Heart left ventricle (tissue), 13 donors: ENCODE results near the gene ZNF100.

Experiments used
- CTCF ChIP-seq, 12 donors: fragments of 200-600 bp; sonication (generic) in 4 of 12; IDR thresholded peaks; one replicate each; pipeline versions ENCODE4 v1.5.0 to v1.8.0; 2018 to 2022; ENCODE audit warnings: antibody characterized with exemption in 12 of 12, mild to moderate bottlenecking in 5 of 12
- POLR2A ChIP-seq, 2 donors: fragments of 450-650 bp; IDR thresholded peaks; one replicate each; pipeline ENCODE4 v1.6.1; 2017; ENCODE audit warnings: antibody characterized with exemption in 2 of 2, mild to moderate bottlenecking in 2 of 2, moderate library complexity in 2 of 2
- donor health status: ischemic (EF 13 %, LVEDD 7.1; RV severe dilation, severe dysfunction).
- donor health status: DM: no; HTN: yes; CAD: no.
- donor health status: DM: no; HTN: no; CAD: no.
- donor health status: ischemic (EF 25% LVEDD 6.9; RV normal size, moderate dysfunction).
- donor health status: ischemic (EF 25% LVEDD 5.7; RV mildly dilated, moderate dysfunction).
- donor health status: ischemic (EF 35%, LVEDD 5.7; RV mildly dilated, moderate dysfunction).
- donor health status: nonischemic (EF 11% LVEDD 7.7; RV severe dilation, severe dysfunction).
- donor health status: DM: yes; HTN: yes; CAD: no.
- donor health status: PGD.
- donor health status: ischemic (EF 29% LVEDD 5.4; RV normal size, mild dysfunction).
- donor health status: nonischemic (EF 23%, LVEDD 6.1; RV moderate dilation, normal function).

DNA sequence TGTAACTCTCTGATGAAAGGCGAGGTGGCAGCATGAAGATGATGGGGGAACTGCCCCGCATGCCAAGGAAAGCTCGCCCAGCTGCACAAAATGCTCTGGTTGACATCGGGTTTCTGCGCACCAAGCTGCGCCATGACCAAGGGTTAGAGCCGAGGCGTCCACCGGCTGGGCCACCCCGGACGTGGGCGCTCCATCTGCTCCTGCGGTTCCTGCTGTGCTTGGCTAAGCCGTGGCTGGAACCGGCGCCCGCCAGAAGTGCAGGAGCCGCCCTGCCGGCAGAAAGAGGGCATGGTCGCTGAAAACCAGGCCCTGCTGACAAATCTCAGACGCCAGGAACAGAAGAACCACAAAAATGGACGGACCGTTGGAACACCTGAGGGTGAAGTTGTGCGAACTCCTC lies 57.9 kb downstream of the ZNF100 start:
- TF ChIP-seq CTCF (IDR thresholded peaks at IDR 0.05) (no peak), POLR2A (IDR thresholded peaks at IDR 0.05) (no peak)
